GM19239 (cell line): Measurements from ENCODE around the gene CHD2.
"Not testable (repeated sequence)": the region's sequence is repeated elsewhere in the genome, so short reads cannot be mapped to it uniquely, and the experiment has no call there.

Source experiments
- DNase-seq: peaks from one replicate; pipeline ENCODE4 v3.0.0; 2011; ENCODE audit warnings: low spot score; ENCODE audit not compliant: insufficient read length
- FAIRE-seq: peaks from 2 replicates; lab custom pipeline; 2011; peaks lifted over from hg19 to GRCh38; lab: Jason Lieb, UNC

Gene CHD2

GRCh38 chr15:92903966-92904721 is 4.0 kb downstream of the CHD2 start:
- FAIRE-seq = peak; percentile 91
- peak; percentile 28 for DNase-seq

- no peak for DNase-seq
- peak; percentile 14 for FAIRE-seq
These were observed 4.8 kb downstream of the CHD2 start for GRCh38 chr15:92904722-92905571.

DNA sequence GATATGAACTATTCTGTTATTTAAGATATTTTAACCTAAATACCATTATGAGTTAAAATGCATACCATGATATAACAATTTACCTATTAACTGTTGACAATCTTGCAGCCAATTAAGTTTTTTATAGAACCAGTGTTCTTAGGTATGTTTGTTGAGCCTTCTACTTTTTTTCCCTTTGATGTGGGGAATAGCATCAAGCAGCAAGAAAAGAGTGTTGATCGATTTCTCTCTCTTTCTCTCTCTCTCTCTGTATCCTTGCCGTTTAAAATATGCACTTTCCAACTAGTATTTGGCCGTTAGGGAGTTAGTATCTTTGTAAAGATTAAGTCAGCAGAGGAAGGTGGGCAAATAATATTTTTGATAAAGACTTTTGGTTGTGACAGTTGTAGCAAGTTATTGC is 5.9 kb downstream of the CHD2 start:
- DNase-seq (no peak), FAIRE-seq (no peak)

DNA sequence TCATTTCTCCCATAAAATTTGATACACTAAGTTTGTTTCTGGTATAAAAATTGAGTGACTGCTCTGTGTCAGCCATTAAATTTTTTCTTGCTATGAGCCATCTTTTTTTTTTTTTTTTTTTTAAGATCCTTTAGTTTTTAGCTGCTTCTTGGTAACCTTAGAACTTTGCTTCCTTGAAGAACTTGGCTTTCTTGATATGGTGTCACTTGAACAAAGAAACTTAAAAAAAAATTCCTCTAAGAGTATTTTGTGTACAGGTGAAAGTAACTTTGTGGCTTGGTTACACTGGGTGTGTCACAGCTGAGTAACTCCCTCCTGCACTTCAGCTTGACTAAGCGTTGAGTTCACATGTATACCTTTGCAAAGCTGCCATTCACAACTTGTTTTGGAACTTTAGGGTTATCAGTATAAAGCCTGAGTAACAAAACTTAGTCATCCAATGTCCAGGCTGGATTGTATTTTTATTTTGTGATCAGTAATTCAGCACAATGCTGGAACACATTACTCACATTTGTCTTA is 6.5 kb downstream of the CHD2 start:
- no peak for DNase-seq
- FAIRE-seq = peak; percentile 58

GRCh38 chr15:92907229-92907628 is 7.1 kb downstream of the CHD2 start:
- DNase-seq (no peak), FAIRE-seq (no peak)

GRCh38 chr15:92907896-92908712 is 8.0 kb downstream of the CHD2 start:
- no peak for DNase-seq
- peak; percentile 45 for FAIRE-seq

DNA sequence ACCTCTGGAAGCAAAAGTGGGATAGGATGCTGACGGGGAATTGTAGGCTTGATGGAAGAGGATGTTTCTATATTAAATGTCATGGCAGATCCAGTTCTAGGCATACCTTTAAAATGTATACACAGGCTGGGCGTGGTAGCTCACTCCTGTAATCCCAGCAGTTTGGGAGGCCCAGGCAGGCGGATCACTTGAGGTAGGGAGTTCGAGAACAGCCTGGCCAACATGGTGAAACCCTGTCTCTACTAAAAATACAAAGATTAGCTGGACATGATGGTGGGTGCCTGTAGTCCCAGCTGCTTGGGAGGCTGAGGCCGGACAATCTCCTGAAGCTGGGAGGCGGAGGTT is 8.6 kb downstream of the CHD2 start:
- FAIRE-seq (no peak), DNase-seq (no peak)

DNA sequence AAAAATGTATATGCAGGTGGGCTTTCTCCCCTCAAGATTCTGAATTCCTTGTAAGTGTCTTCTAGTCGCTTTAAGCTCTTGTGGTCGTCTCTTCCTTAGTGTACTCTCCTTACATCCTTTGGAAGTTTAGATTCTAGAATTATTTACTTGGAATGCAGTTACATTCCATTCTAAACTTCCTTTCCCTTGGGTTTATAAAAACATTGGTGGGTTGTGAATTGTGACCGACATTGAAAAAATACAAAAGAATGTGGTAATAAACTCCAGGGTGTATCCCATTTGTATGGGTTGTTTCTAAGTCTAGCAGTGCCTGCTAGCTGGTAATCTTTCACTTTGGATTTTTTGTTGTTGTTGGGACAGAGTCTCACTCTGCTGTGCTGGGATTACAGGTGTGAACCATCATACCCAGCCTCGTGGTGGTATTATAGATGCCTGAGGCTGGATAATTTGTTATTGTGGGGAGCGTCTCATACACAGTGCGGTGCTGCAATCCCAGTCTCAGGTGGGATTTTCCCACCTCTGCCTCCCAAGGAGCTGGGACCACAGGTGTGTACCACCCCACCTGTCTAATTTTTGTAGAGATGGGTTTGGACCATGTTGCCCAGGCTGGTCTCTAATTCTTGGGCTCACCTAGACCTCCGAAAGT is 9.1 kb downstream of the CHD2 start:
- no peak for FAIRE-seq

GRCh38 chr15:92910451-92910850 is 10.3 kb downstream of the CHD2 start:
- no peak for FAIRE-seq
- no peak for DNase-seq

More for the DNA sequence above, 9.1 kb downstream of the CHD2 start:
- DNase-seq = no peak

DNA sequence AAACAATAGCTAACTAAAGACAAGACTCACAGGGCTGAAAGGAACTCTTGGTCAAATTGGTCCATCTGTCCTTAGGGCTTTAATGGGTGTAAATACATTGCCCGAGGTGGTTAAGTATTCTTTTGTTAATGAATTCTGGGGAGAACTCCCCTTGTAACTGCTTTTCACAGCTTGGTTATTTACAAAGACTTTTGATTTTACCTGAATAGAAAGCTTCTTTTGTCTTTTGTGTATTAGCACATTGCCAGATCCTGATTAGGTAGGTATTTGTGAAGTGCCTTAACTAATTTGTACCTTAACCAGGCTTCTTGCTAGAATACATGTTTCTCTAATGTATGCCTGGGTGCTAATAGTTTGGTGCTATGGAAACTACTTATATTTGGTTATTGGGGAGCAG is 14.0 kb downstream of the CHD2 start:
- FAIRE-seq (no peak), DNase-seq (no peak)

DNA sequence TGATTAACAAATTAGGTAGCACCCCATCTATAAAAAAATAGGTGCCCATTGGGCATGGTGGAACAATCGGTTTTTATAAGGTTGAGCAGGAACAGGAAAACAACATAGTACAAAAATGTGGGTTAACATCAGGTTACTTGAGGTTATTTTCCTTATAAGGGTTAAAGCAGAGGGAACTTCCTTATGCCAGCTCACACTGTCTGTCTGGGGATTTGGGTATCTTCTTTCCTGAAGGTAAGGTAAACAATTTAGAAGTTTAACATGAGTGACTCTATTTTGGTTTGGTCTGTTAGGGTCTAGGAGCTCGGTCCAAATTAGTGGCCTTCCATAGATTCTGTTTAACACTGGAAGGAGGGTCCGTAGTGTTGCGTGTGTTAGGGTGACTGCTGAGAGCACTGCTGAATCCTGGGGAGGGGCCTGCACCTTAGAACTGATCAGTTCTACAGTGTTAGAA is 14.7 kb downstream of the CHD2 start:
- DNase-seq = no peak
- no peak for FAIRE-seq

DNA sequence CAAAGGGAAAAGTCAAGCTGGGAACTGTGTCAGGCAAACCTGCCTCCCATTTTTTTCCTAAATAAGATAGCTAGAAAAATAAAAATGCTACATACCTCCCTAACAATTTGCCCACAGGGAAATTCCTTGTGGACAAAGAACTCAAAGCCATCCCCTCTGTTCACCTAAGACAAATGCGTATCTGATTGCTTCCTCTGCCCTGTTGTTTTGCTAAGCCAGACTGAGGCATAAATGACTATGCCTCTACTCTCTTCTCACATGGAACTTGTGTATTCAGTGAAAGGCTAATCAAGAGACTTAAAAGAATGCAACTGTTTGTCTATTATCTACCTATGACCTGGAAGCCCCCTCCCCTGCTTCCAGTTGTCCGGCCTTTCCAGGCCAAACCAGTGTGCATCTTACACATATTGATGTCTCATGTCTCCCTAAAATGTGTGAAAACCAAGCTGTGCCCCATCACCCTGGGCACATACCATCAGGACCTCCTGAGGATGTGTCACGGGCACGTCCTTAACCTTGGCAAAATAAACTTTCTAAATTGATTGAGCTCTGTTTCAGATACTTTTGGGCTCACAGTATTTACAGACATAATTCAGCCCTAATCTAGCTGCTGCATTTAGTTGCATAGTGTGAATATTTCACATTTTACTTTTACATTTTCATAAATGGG is 15.8 kb downstream of the CHD2 start:
- FAIRE-seq = no peak
- no peak for DNase-seq

DNA sequence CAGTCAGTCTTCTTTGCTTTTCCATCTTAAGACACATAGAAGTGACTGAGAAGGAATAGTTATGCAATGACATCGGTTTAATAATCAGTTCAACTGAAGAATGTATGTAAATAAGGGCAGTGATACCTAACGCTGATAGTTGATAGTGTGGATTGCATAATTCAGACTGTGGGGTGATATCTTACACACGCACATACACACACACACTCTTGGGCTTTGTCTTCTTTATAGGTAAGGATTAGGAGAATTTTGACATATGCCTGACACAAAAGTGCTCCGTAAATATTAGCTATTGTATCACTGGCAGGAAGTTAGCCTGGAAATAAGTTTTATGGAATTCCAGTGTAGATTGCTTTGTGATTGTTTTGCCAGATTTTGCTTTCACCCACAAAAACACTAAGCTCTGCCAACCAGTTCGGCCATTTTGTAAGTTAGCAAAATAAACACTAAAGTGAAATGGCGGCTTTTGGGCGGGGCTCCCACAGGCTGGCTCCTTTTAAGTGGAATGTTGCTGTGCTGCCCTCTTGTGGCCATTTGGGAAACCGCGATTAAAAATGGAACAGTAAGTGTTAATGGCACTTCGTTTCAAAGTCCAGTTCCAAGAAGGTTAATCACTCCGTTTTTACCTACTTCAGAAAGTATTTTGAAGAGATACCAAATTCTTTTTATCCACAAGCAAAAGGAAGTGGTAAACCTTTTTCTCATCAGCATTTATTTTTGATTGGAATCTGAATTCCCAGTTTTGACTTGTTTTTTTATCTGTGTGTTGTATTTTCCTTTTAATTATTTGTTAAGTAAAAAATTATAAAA is 17.7 kb downstream of the CHD2 start:
- DNase-seq (peak; percentile 44), FAIRE-seq (peak; percentile 95)

DNA sequence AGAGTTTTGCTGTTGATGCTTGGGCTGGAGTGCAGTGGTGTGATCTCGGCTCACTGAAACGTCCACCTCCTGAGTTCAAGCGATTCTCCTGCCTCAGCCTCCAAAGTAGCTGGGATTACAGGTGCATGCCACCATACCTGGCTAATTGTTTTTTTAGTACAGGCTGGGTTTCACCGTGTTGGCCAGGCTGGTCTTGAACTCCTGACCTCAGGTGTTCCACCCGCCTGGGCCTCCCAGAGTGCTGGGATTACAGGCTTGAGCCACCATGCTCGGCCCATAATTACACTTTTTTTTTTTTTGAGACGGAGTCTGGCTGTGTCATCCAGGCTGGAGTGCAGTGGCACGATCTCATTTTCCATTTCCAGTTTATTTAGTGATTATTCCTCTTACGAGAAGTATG is 18.8 kb downstream of the CHD2 start:
- FAIRE-seq, DNase-seq: not testable (repeated sequence)

DNA sequence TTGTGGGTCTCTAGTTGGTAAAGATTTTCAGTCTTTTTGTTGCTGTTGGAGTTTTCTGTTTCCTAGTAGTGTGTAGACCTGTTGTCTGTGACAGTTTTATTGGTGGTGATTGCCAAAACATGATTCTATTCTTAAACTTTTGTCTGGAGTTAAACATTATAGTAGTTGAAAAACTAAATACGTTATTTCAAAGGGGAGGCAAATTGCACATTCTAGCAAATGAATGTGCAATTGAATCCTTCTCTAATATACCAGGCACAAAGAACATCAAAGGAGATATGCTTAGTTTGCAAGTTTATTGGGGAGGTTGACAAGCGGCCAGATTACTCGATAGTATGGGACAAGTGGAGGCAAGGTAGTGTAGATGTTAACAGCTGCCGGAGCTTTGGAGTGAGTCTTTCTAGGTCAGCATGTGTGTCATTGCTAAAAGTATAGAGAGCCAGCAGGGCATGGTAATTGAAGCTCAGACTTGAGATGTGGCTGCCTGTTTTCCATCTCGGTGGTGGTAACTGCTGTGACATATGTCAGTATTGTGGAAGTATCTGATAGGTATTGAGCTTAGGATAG is 20.6 kb downstream of the CHD2 start:
- FAIRE-seq = no peak
- no peak for DNase-seq

DNA sequence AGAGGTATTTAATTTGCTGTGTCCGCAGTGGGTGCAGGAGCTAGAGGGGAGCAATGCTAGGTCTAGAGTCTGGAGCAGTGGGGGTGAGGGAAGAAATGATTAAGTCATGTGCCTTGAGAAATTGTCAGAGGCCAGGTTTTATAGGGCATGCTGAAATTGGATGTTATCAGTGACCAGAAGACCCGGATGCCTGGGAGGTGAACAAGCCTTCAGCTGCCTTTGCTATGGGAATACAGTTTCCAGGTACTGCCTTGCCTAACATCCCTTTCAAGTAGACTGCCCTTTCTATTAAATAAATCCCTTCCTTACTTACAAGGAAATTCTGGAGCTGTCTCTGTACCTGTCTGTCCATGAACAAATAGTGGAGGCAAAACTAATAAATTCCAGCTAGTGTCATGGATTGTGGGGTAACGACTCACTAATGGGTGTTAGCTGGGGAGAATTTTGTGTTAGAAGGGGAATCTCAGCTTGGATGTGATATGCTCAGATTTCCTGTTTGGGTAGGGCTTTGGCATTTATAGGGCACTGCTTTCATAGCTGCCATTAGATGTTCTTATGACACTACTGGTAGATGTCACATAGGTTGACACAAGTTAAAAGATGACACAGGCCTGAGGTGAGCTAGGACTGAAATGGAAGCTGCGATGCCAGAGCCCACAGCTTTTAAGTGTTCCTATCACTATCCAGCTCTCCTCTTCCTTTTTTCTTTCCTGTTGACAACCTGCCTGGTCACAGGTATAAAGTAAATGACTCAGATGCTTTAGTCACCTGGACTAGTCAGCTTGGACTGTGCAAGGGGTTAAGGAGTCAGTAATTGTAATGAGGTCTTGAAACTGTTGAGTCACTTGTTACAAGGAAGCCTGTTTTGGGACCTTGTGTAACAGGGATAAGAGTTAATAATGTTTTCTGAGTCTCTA is 21.3 kb downstream of the CHD2 start:
- FAIRE-seq (peak; percentile 21), DNase-seq (no peak)

DNA sequence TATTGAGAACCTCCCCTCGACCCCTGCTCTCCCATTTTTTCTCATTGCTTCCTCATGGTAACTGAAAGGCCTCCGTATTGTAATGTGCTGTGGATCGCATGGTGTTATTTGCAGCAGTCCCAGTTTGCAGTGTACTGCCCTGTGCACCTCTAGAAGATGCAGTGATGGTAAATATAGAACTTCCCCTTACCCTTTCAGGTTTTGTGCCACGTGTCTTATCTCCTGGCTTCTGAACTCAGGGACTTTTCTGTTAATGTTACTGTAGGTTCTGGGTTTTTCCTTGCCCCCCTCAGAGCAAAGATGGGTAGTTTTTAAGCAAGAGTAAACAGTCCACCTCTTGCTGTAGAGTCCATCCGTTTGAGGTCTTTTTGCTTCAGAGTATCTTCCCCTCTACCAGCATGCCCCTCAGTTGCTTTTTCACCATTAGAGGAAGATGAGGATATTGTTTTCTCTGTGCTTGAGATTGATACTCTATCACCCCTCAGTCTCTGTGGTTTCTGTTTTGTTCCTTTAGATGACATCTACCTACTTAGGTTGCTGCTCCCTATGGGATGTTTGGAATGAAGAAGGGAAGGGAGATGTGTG is 22.4 kb downstream of the CHD2 start:
- no peak for FAIRE-seq
- no peak for DNase-seq
